ENCODE data around the gene DEPP1. TPM values are rescaled to one million over a fixed set of nuclear protein-coding genes. Genes with fewer than 3 reads are reported as not detected.

The DEPP1 gene
- total RNA-seq, 2 donors from 2014 or later, result 0.31 to 0.53 TPM

DNA sequence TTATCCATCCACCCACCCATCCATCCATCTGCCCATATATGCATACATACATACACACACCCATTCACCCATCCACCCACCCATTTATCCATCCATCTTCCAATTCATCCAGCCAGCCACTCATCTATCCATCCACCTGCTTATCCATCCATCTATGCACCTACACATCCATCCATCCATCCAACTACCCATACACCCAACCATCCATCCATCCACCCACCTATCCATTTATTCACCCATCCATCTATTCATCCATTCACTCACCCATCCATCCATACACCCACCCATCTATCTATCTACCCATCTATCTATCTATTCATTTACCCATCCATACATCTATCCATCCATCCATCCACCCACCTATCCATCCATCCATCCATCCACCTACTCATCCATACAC is 50.1 kb downstream of the DEPP1 start:
- ATAC-seq (no peak), DNase-seq (ENCODE audit: low spot score) (no peak)
- peaks cover 0 to 5% of the 10 kb centered on the region in 2 donors for H3K4me1 Mint-ChIP-seq (ENCODE audit: low read depth in 2 of 2)
- H3K36me3 Mint-ChIP-seq, result no peaks in the 10 kb centered on the region
- peaks cover 0 to 10% of the 10 kb centered on the region in 2 donors for H3K27me3 Mint-ChIP-seq
- no peak overlapping the region for H3K4me3 Mint-ChIP-seq
- no peak overlapping the region for H3K27ac Mint-ChIP-seq
- H3K9me3 Mint-ChIP-seq, result no peaks in the 10 kb centered on the region

DNA sequence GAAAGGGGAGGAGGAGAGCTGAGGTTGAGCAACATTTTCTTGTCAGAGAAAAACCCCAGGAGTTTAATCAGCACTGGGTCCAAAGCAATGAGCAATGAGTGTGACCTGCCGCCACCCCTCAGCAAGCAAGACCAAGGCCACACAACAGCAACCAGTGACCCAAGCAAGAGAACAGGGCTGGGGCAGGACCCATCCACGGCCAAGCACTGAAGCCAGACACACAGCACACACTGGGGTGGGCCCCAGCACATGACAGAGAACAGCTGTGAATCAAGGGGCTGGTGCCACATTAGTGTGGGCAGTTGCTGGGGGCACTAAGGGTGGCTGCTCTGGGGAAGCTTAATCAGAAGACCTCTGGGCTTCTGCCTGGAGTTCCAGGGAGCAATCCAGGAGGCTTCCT is 51.3 kb downstream of the DEPP1 start:
- Mint-ChIP-seq H3K36me3 (no peaks in the 10 kb centered on the region), H3K27me3 (peaks cover 0 to 10% of the 10 kb centered on the region in 2 donors), H3K4me1 (ENCODE audit: low read depth in 2 of 2) (peaks cover 0 to 5% of the 10 kb centered on the region in 2 donors), H3K9me3 (no peaks in the 10 kb centered on the region), H3K27ac (no peak overlapping the region), H3K4me3 (no peak overlapping the region)
- no peak for ATAC-seq
- DNase-seq (ENCODE audit: low spot score), result no peak

DNA sequence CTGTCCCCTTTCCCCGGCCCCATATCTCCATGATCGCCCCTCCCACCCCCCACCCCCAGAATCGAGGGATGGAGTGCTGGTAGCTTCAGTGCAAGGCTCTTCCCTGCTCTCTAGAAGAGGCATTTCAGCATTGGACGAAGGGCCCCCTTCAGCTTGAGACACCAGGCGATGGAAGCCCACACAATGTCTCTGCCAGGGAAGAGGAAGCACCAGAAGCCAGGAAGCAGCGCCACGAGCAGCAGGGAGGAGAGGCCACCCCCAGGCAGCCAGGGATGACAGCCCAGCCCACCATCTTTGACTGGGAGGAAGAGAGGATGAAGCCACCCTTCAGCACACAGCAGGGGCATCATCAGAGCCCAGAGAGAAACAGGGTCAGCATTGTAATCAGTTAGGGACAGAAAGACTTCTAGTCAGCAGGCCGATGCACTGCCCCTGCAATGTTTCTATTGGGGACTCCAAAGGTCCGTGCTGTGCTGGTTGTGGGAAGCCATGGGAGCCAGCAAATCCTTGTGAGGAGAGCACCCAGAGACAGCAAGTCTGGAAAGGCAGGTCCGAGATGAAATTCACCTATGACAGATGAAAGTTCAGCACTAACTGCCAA is 51.8 kb downstream of the DEPP1 start:
- H3K27me3 Mint-ChIP-seq, result peaks cover 0 to 10% of the 10 kb centered on the region in 2 donors
- ATAC-seq (no peak), DNase-seq (ENCODE audit: low spot score) (no peak)
- H3K9me3 Mint-ChIP-seq, result no peaks in the 10 kb centered on the region
- H3K4me3 Mint-ChIP-seq, result no peak overlapping the region
- H3K27ac Mint-ChIP-seq, result no peak overlapping the region
- peaks cover 0 to 5% of the 10 kb centered on the region in 2 donors for H3K4me1 Mint-ChIP-seq (ENCODE audit: low read depth in 2 of 2)
- no peaks in the 10 kb centered on the region for H3K36me3 Mint-ChIP-seq

Other genes with a start within 250 kb of the DEPP1 start
- gene TMEM72, start 67.5 kb downstream of the DEPP1 start, total RNA-seq, result not detected
- 10 to 100 TPM in 1 of 2 donors, 1 to 10 TPM in 1; 9.3 to 44.9 TPM for gene RASSF4, start 19.0 kb downstream of the DEPP1 start, total RNA-seq
- 10 to 100 TPM; 22.7 to 29.0 TPM for gene ZNF22, start 22.1 kb upstream of the DEPP1 start, total RNA-seq